Measurements from ENCODE around the gene ZFYVE28. TPM values are rescaled to one million over a fixed set of nuclear protein-coding genes. Genes with fewer than 3 reads are reported as not detected.

ZFYVE28 gene
- total and polyA plus RNA-seq, 11 donors = 2.6 to 11.9 (median 5.5) TPM

DNA sequence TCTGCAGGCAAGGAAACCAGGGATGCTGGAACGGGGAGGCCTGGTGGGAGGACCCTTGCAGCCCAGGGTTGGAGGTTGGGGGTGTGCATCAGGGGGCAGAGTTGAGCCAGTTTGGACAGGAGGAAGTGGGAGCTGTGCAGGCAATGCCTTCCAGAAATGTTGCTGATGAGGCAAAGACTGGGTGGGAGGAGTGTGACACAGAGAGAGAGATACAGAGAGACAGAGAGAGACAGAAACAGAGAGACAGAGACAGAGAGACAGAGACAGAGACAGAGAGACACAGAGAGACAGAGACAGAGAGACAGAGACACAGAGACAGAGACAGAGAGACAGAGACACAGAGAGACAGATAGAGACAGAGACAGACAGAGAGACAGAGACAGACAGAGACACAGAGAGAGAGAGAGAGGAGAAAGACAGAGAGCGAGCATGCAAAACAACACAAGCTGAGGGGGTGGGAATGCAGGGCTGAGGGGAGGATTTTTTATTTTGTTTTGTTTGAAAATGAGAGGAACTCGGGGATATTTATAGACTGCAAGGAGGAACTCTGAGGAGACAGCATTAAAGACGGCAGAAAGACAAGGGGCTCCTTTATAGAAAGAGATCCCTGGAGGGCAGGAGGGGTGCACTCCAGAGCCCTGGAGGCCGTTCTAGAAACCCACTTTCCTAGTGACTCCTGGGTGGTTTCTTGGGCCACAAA lies 174.6 kb downstream of the ZFYVE28 start:
- H3K4me1 ChIP-seq = peaks cover 4 to 64% (median 50%) of the 10 kb centered on the region in 12 donors
- peak; percentile 11 to 54 (median 26) for ATAC-seq
- WGBS, 4 donors = 37 to 44% (median 39%) methylated on average over 5 of the region's 5 CpGs

DNA sequence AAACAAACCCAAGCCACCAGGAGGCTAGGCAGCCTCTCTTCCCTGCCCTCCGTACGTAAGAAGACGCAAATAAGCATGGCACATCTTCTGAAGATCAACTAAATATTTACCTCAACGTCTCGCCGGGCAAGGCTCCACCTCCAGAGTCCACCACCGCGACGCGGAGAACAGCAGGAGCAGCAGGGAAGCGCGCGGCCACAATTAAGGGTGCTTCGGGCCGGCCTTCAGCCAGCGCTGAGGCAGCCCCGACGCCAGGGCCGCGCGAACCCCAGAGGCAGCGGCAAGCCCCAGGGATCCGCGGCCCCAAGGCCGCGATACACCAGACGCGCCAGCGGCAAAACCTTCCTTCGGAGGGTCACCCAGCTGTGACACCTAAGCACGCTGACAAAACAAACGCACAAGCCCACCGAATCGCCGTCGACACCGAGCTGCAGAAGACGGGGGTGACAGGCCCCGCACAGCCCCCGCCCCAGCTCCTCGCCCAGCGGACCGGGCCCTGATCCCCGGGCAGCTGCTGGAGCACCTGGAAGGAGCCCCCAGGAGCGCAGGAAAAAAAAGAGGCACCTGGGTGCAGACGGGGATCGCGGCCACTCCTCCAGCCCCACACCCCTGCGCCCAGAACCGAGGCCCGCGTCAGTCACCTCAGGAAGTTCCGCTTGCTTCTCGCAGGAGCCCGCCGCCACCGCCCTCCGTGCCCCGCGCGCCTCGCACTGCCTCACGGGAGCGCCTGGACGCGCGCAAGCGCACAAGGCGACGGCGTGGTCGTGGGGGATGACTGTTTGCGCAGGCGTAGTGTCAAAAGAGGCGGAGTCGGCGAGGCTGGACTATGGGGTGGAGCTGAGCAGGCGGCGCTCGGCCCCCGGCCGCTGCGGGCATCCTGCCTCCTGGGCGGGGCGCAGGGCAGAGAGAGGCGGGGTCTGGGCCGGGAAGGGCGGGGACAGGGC lies 176.8 kb downstream of the ZFYVE28 start, which contains the start of the genes HAUS3 and POLN:
Gene HAUS3, minus strand, starts transcription at position 712 of the 944 bp plus-strand sequence. CDS start 1,175 bp downstream, outside the sequence.
Gene POLN, minus strand, starts transcription at position 712 of the 944 bp plus-strand sequence. CDS start 12,890 bp downstream, outside the sequence.
- DNase-seq = peak; percentile 98 to 100 (median 99)
- H3K27me3 ChIP-seq = no peaks in the 10 kb centered on the region
- intact Hi-C loops (cut with DNase I) = loop anchor here in 8 of 10 donors (2.0 to 10.0 kb wide), 12 partner anchors 15 to 723 kb away; partner anchors contain the start of genes CFAP99 (in 3 of the 8), ZFYVE28 (in 3 of the 8), FAM193A (in 2 of the 8) and GRK4 (in 1 of the 8)
- 0 to 1% (median 1%) methylated on average over 55 to 88 of the region's 88 CpGs for WGBS, 4 donors
- H3K27ac ChIP-seq = peak within 1 kb of the TSS in 11 of 12 donors; percentile 60 to 87 (median 82)
- peak; percentile 94 to 99 (median 98) for ATAC-seq
- peak; percentile 45 to 89 for TF ChIP-seq POLR2A (IDR thresholded peaks at IDR 0.05)
- TF ChIP-seq, protein P1, sequence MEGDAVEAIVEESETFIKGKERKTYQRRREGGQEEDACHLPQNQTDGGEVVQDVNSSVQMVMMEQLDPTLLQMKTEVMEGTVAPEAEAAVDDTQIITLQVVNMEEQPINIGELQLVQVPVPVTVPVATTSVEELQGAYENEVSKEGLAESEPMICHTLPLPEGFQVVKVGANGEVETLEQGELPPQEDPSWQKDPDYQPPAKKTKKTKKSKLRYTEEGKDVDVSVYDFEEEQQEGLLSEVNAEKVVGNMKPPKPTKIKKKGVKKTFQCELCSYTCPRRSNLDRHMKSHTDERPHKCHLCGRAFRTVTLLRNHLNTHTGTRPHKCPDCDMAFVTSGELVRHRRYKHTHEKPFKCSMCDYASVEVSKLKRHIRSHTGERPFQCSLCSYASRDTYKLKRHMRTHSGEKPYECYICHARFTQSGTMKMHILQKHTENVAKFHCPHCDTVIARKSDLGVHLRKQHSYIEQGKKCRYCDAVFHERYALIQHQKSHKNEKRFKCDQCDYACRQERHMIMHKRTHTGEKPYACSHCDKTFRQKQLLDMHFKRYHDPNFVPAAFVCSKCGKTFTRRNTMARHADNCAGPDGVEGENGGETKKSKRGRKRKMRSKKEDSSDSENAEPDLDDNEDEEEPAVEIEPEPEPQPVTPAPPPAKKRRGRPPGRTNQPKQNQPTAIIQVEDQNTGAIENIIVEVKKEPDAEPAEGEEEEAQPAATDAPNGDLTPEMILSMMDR (IDR thresholded peaks at IDR 0.05) = no peak
- peaks cover 0 to 31% (median 10%) of the 10 kb centered on the region in 9 donors for H3K36me3 ChIP-seq
- peak within 1 kb of the TSS; percentile 89 to 99 (median 94) for H3K4me3 ChIP-seq
- H3K4me1 ChIP-seq = peaks cover 4 to 82% (median 60%) of the 10 kb centered on the region in 12 donors
- no peaks in the 10 kb centered on the region for H3K9me3 ChIP-seq

More for the DNA sequence above, 174.6 kb downstream of the ZFYVE28 start:
- peak in 4 of 5 donors; percentile 64 to 75 (median 70) for DNase-seq
- Histone ChIP-seq H3K9me3 (no peaks in the 10 kb centered on the region), H3K36me3 (peaks cover 0 to 29% (median 19%) of the 10 kb centered on the region in 9 donors), H3K27ac (peak overlapping the region; percentile 14 to 81 (median 49)), H3K4me3 (peak overlapping the region in 4 of 12 donors; percentile 4 to 23 (median 11)), H3K27me3 (no peaks in the 10 kb centered on the region)
- TF ChIP-seq POLR2A (IDR thresholded peaks at IDR 0.05) = no peak
- TF ChIP-seq, protein P1 (IDR thresholded peaks at IDR 0.05) = peak in 10 of 12 donors; percentile 25 to 55 (median 36)
- intact Hi-C loops (cut with DNase I) = loop anchor here in 8 of 10 donors (2.0 to 10.0 kb wide), 12 partner anchors 13 to 721 kb away; partner anchors contain the start of genes CFAP99 (in 3 of the 8), ZFYVE28 (in 3 of the 8), FAM193A (in 2 of the 8) and GRK4 (in 1 of the 8)

GRCh38 chr4:2241003-2241402 lies 177.4 kb downstream of the ZFYVE28 start:
- ATAC-seq (no peak), DNase-seq (no peak)
- intact Hi-C loops (cut with DNase I) = loop anchor here in 8 of 10 donors (5.0 to 10.0 kb wide), 9 partner anchors 171 to 724 kb away; partner anchors contain the start of genes CFAP99 (in 3 of the 8), ZFYVE28 (in 3 of the 8), FAM193A (in 2 of the 8) and GRK4 (in 1 of the 8)
- H3K4me1 ChIP-seq = peaks cover 4 to 81% (median 58%) of the 10 kb centered on the region in 12 donors
- H3K27me3 ChIP-seq = no peaks in the 10 kb centered on the region
- TF ChIP-seq, protein P1 (IDR thresholded peaks at IDR 0.05) = no peak
- TF ChIP-seq POLR2A (IDR thresholded peaks at IDR 0.05) = no peak
- peaks cover 0 to 38% (median 13%) of the 10 kb centered on the region in 9 donors for H3K36me3 ChIP-seq
- no peaks in the 10 kb centered on the region for H3K9me3 ChIP-seq
- H3K27ac ChIP-seq = peak overlapping the region in 7 of 12 donors; percentile 80 to 87 (median 83)
- peak overlapping the region; percentile 89 to 99 (median 94) for H3K4me3 ChIP-seq
- 9 to 11% (median 10%) methylated on average over 7 of the region's 7 CpGs for WGBS, 4 donors
